Lower leg skin (tissue), 4 donors: ENCODE measurements around the gene EHD3. TPM values are rescaled to one million over a fixed set of nuclear protein-coding genes. Genes with fewer than 3 reads are reported as not detected.
A peak's percentile ranks its signal among the peaks of the same experiment; 100 is the strongest.

Experiments used
- DNase-seq, 2 donors: peaks; one replicate each; pipeline ENCODE4 v3.0.0-alpha.2; 2019; ENCODE audit warnings: low spot score in 2 of 2
- H3K4me3 ChIP-seq: fragments of 200-600 bp; sonication (generic); 2 replicates; pipeline ENCODE4 v1.5.1; 2017; ENCODE audit warnings: mild to moderate bottlenecking, low read depth; ENCODE audit not compliant: poor library complexity, severe bottlenecking
- CTCF ChIP-seq, 3 donors: fragments of 450-650 bp; IDR thresholded peaks; one replicate each; pipeline ENCODE4 v1.5.1; 2016; ENCODE audit warnings: antibody characterized with exemption in 3 of 3, mild to moderate bottlenecking in 3 of 3, moderate library complexity in 2 of 3
- POLR2A ChIP-seq, 2 donors: fragments of 450-650 bp; IDR thresholded peaks; one replicate each; pipeline ENCODE4 v1.6.1; 2016 to 2017; ENCODE audit warnings: antibody characterized with exemption in 2 of 2, mild to moderate bottlenecking in 1 of 2, moderate library complexity in 1 of 2
- WGBS, 2 donors: methylation state at CpG; one replicate each; pipeline ENCODE4 v1.1.5; 2018; 5-methylcytosine and 5-hydroxymethylcytosine counted together
- intact Hi-C: fragments of 100-400 bp; cut with DNase I; formaldehyde crosslinking; loops from one replicate; pipeline ENCODE4 v1.15.0; 2023; ENCODE audit warnings: low total_unique reads
- total RNA-seq, 4 donors: library from RNA; depleted of rRNA; stranded (reverse); fragments of >200 nt; gene quantifications; one replicate each; pipeline ENCODE4 v1.1.0, GENCODE V29; 2016

The EHD3 gene
- total RNA-seq, 4 donors from 2014 or later: 2.8 to 4.3 (median 3.5) TPM

- DNase-seq: no peak
- intact Hi-C loops: no loop called here
- WGBS, 2 donors: 83 to 89% methylated on average over 9 of the region's 9 CpGs
- TF ChIP-seq CTCF (IDR thresholded peaks at IDR 0.05): no peak
- no peak for TF ChIP-seq POLR2A (IDR thresholded peaks at IDR 0.05)
- H3K4me3 ChIP-seq: no peak overlapping the region
Observed at GRCh38 chr2:31212659-31213600, 21.0 kb upstream of the EHD3 start.

GRCh38 chr2:31213601-31214443 lies 20.1 kb upstream of the EHD3 start:
- intact Hi-C loops: no loop called here
- WGBS, 2 donors: 16 to 48% methylated on average over 4 of the region's 4 CpGs
- TF ChIP-seq CTCF (IDR thresholded peaks at IDR 0.05): no peak
- TF ChIP-seq POLR2A (IDR thresholded peaks at IDR 0.05): no peak
- DNase-seq: no peak
- no peak overlapping the region for H3K4me3 ChIP-seq

- H3K4me3 ChIP-seq: no peak overlapping the region
- intact Hi-C loops: no loop called here
- 86 to 91% methylated on average over 8 of the region's 8 CpGs for WGBS, 2 donors
- peak in 1 of 2 donors; percentile 68 for DNase-seq
- TF ChIP-seq CTCF (IDR thresholded peaks at IDR 0.05) (no peak), POLR2A (IDR thresholded peaks at IDR 0.05) (no peak)
Observed at GRCh38 chr2:31214444-31214915, 19.5 kb upstream of the EHD3 start.

DNA sequence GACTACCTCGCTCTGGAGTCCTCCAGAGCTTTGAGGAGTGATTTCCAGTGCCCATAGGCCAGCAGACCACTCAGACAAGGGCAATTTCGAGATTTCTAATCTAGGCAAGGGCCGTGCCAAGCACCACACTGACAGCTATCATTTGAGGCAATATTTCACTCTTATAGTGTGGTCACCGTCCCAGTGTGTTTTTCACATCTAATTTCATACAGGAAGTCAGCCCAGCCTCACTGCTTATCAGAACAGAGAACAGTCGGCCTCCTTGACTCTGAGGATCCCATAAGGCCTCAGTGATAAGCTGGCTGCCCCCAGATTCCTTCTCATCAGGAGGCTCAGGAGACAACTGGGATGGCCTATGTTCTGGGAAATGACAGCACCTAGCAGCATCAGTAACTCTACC lies 17.2 kb upstream of the EHD3 start:
- WGBS, 2 donors: 77 to 89% methylated on average over 5 of the region's 5 CpGs
- no peak overlapping the region for H3K4me3 ChIP-seq
- no peak for DNase-seq
- no peak for TF ChIP-seq POLR2A (IDR thresholded peaks at IDR 0.05)
- TF ChIP-seq CTCF (IDR thresholded peaks at IDR 0.05): no peak
- intact Hi-C loops: no loop called here

GRCh38 chr2:31217465-31218200 lies 16.3 kb upstream of the EHD3 start, which contains the start of gene CAPN14:
TSS of gene CAPN14 (minus strand) at chr2:31217515. CDS start at chr2:31205447, 12,068 bp downstream.
- no peak for TF ChIP-seq CTCF (IDR thresholded peaks at IDR 0.05)
- no peak for TF ChIP-seq POLR2A (IDR thresholded peaks at IDR 0.05)
- intact Hi-C loops: no loop called here
- no peak for DNase-seq
- 53 to 70% methylated on average over 6 of the region's 6 CpGs for WGBS, 2 donors
- no peak within 1 kb of the TSS for H3K4me3 ChIP-seq
